ENCODE measurements around the gene POGLUT3.

GRCh38 chr11:108525161-108525560, 27.0 kb upstream of the POGLUT3 start:
- TF ChIP-seq CTCF (IDR thresholded peaks at IDR 0.05) (no peak), POLR2A (IDR thresholded peaks at IDR 0.05) (no peak)
